Subcutaneous adipose tissue (tissue), 4 donors: Measurements from ENCODE around the gene TRIM62. TPM values are rescaled to one million over a fixed set of nuclear protein-coding genes. Genes with fewer than 3 reads are reported as not detected.

Experiments used
- CTCF ChIP-seq: fragments of 450-650 bp; IDR thresholded peaks from one replicate; pipeline ENCODE4 v1.5.1; 2016; ENCODE audit warnings: low read depth, mild to moderate bottlenecking, control low read depth, antibody characterized with exemption, moderate library complexity
- total RNA-seq, 4 donors: library from RNA; depleted of rRNA; stranded (reverse); fragments of >200 nt; gene quantifications; one replicate each; pipeline ENCODE4 v1.1.0, GENCODE V29; 2016

The TRIM62 gene
- total RNA-seq, 4 donors from 2014 or later: 1.5 to 4.9 (median 3.5) TPM

DNA sequence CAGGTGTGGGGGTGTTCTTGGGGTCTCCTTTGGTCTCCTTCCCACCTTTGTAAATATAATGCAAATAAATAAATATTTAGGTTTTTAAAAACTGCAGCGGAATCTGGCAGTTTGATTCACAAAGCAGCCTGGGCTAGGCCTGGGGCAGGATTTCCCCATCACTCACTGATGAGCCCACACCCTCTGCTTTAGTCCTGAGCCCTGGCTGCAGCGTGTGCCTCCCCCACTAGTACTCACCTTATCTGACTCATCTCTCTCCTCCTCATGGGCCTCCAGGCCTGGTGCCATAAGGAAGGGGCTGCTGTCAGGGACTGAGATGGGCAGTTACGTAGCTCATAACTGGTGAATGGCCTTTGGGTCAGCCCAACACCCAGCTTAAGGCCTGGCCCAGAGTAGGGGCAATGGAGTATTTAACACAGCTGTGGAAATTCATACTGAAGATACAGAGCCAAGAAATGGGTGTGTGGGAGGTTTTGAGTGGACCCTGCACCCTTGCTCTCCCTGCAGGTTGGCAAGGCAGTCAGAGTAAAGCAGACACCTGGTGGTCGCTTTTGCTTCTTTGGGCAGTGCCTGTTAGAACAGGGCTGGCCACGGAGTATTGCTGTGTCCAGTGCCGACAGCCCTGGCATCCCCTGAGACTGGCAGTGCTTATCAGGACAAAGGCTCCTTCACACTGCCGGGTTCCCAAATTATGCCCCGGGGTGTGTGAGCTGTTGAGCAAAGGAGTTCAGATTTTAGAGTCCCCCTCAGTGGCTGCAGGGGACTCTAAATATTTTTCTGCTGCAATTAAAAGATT is 61.2 kb downstream of the TRIM62 start:
- no peak for TF ChIP-seq CTCF

- TF ChIP-seq CTCF: no peak
These were observed 62.2 kb downstream of the TRIM62 start for GRCh38 chr1:33119532-33120217.

GRCh38 chr1:33119050-33119449 is 62.8 kb downstream of the TRIM62 start:
- no peak for TF ChIP-seq CTCF

DNA sequence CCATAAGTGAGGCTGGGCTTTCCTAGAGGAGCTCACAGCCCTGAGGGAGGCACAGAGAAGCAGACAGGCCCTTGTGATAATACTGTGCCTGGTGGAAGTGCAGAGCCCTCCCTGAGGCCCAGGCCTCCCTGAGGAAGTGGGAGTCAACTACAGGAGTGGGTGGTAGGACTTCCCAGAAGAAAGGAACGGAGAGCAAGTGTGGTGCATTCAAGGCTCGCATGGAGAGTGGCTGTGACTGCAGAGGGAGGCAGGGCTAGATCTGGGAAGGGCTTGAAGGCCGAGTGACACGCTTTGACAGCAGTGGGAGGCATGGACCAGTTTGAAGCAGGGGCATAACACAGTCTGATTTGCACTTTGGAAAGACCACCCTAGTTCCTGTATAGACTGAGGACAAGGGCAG is 63.6 kb downstream of the TRIM62 start:
- no peak for TF ChIP-seq CTCF

- no peak for TF ChIP-seq CTCF
These were observed 64.3 kb downstream of the TRIM62 start for GRCh38 chr1:33117440-33118085.

DNA sequence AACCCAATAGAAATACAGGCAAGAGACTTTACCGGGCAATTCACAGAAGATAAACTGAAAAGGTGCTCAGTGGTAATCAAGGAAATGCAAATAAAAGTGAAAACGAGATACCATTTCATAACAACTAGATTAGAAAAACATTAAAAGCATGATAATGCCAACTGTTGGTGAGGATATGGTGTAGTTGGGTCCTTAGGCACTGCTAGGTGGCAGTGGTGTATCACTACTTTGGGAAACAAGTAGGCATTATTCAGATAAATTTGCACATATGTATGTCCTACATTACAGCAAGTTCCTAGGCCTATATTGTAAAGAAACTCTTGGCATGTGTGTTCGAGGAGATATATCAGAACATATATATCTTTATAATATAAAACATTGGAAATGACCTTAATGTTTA is 69.9 kb downstream of the TRIM62 start:
- TF ChIP-seq CTCF: no peak

GRCh38 chr1:33110477-33110876 is 71.4 kb downstream of the TRIM62 start:
- no peak for TF ChIP-seq CTCF
